Neuron (in vitro differentiated cells): ENCODE results near the gene SNX2.

Experiments used
- H2AFZ ChIP-seq: one replicate; pipeline ENCODE4 v1.6.1; 2013; ENCODE audit warnings: low read depth, mild to moderate bottlenecking, inconsistent platforms, low read length, moderate library complexity
- H3K27me3 ChIP-seq: one replicate; pipeline ENCODE4 v1.6.1; 2013; ENCODE audit warnings: low read length; ENCODE audit not compliant: insufficient read depth
- H3K36me3 ChIP-seq: one replicate; pipeline ENCODE4 v1.6.1; 2013; ENCODE audit warnings: low read length; ENCODE audit not compliant: insufficient read depth
- H3K4me1 ChIP-seq: one replicate; pipeline ENCODE4 v1.6.1; 2013; ENCODE audit warnings: low read length; ENCODE audit not compliant: insufficient read depth
- H3K4me3 ChIP-seq: 2 replicates; pipeline ENCODE4 v1.5.1; 2013; ENCODE audit warnings: mild to moderate bottlenecking, low read length, moderate library complexity
- H3K9me3 ChIP-seq: one replicate; pipeline ENCODE4 v1.6.1; 2013; ENCODE audit warnings: low read length

Gene SNX2

GRCh38 chr5:122779451-122779850 lies 4.6 kb downstream of the SNX2 start:
- Histone ChIP-seq H3K9me3 (peaks cover 3% of the 10 kb centered on the region), H3K36me3 (peaks cover 2% of the 10 kb centered on the region), H3K4me3 (no peak overlapping the region), H3K27me3 (no peaks in the 10 kb centered on the region), H3K4me1 (peaks cover 13% of the 10 kb centered on the region), H2AFZ (no peak overlapping the region)

GRCh38 chr5:122780296-122780695 lies 5.4 kb downstream of the SNX2 start:
- H3K27me3 ChIP-seq = no peaks in the 10 kb centered on the region
- H3K36me3 ChIP-seq = peaks cover 2% of the 10 kb centered on the region
- H3K4me3 ChIP-seq = no peak overlapping the region
- no peak overlapping the region for H2AFZ ChIP-seq
- H3K9me3 ChIP-seq = peaks cover 3% of the 10 kb centered on the region
- peaks cover 13% of the 10 kb centered on the region for H3K4me1 ChIP-seq

DNA sequence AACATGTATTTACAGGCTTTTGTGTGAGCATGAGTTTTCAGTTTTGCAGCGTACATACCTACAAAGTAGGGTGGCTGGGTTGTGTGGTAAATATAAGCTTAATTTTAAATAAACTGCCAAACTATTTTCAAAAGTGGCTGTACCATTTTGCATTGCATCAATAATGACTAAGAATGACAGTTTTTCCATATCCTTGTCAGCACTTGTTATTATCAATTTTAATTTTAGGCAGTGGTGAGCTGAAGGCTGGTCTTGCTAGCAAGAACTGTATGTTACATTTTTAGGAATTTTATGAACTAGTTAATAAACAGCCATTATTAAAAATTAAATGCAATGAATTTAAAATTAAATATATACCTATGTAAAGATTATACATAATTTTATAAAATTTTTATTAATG lies 6.6 kb downstream of the SNX2 start:
- H3K4me1 ChIP-seq = peaks cover 9% of the 10 kb centered on the region
- peaks cover 2% of the 10 kb centered on the region for H3K36me3 ChIP-seq
- H2AFZ ChIP-seq = no peak overlapping the region
- H3K9me3 ChIP-seq = peaks cover 3% of the 10 kb centered on the region
- no peaks in the 10 kb centered on the region for H3K27me3 ChIP-seq
- no peak overlapping the region for H3K4me3 ChIP-seq

DNA sequence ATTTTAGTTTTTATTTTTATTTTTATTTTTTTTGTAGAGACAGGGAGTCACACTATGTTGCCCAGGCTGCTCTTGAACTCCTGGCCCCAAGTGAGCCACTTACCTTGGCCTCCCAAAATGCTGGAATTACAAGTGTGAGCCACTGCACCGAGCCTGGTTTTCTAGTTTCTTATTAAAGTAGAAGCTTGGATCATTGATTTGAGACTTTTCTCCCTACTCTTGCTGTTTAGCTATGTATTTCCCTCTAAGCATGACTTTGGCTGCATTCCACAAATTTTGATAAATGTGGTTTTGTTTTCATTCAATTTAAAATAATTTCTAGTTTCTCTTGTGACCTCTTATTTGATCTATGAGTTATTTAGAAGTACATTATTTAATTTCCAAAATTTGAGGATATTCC lies 10.4 kb downstream of the SNX2 start:
- Histone ChIP-seq H2AFZ (no peak overlapping the region), H3K36me3 (peaks cover 2% of the 10 kb centered on the region), H3K4me1 (no peaks in the 10 kb centered on the region), H3K9me3 (no peaks in the 10 kb centered on the region), H3K27me3 (no peaks in the 10 kb centered on the region), H3K4me3 (no peak overlapping the region)

- Histone ChIP-seq H3K9me3 (no peaks in the 10 kb centered on the region), H3K27me3 (no peaks in the 10 kb centered on the region), H3K4me3 (no peak overlapping the region), H2AFZ (no peak overlapping the region), H3K36me3 (no peaks in the 10 kb centered on the region), H3K4me1 (no peaks in the 10 kb centered on the region)
These were observed 13.5 kb downstream of the SNX2 start for GRCh38 chr5:122788371-122788770.

GRCh38 chr5:122788996-122789395 lies 14.1 kb downstream of the SNX2 start:
- no peaks in the 10 kb centered on the region for H3K36me3 ChIP-seq
- H3K27me3 ChIP-seq = no peaks in the 10 kb centered on the region
- no peaks in the 10 kb centered on the region for H3K4me1 ChIP-seq
- H3K9me3 ChIP-seq = no peaks in the 10 kb centered on the region
- no peak overlapping the region for H2AFZ ChIP-seq
- H3K4me3 ChIP-seq = no peak overlapping the region

GRCh38 chr5:122789461-122790171 lies 14.7 kb downstream of the SNX2 start:
- no peak overlapping the region for H3K4me3 ChIP-seq
- H2AFZ ChIP-seq = no peak overlapping the region
- no peaks in the 10 kb centered on the region for H3K4me1 ChIP-seq
- no peaks in the 10 kb centered on the region for H3K27me3 ChIP-seq
- H3K36me3 ChIP-seq = no peaks in the 10 kb centered on the region
- H3K9me3 ChIP-seq = no peaks in the 10 kb centered on the region

- H3K4me3 ChIP-seq = no peak overlapping the region
- H3K9me3 ChIP-seq = peaks cover 1% of the 10 kb centered on the region
- H3K36me3 ChIP-seq = no peaks in the 10 kb centered on the region
- no peaks in the 10 kb centered on the region for H3K27me3 ChIP-seq
- H2AFZ ChIP-seq = no peak overlapping the region
- no peaks in the 10 kb centered on the region for H3K4me1 ChIP-seq
These were observed 15.6 kb downstream of the SNX2 start for GRCh38 chr5:122790354-122791103.

DNA sequence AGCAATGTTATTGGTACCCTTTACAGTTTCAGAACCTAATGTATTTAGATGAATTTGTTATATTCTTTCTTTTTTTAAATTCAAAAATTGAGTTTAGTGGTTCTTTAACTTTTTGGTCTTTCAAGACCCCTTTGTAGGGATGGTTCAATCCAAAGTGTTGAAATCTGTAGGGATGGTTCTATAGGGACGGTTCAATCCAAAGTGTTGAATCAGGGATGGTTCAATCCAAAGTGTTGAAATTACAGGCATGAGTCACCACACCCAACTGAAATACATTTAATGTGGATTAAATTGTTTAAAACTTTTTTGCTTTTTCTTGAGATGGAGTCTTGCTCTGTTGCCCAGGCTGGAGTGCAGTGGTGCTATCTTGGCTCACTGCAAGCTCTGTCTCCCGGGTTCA lies 30.6 kb downstream of the SNX2 start:
- H3K36me3 ChIP-seq = peaks cover 41% of the 10 kb centered on the region
- no peaks in the 10 kb centered on the region for H3K27me3 ChIP-seq
- no peak overlapping the region for H2AFZ ChIP-seq
- peaks cover 16% of the 10 kb centered on the region for H3K4me1 ChIP-seq
- no peaks in the 10 kb centered on the region for H3K9me3 ChIP-seq
- H3K4me3 ChIP-seq = no peak overlapping the region

GRCh38 chr5:122810405-122810804 lies 35.5 kb downstream of the SNX2 start:
- Histone ChIP-seq H3K27me3 (no peaks in the 10 kb centered on the region), H2AFZ (no peak overlapping the region)

DNA sequence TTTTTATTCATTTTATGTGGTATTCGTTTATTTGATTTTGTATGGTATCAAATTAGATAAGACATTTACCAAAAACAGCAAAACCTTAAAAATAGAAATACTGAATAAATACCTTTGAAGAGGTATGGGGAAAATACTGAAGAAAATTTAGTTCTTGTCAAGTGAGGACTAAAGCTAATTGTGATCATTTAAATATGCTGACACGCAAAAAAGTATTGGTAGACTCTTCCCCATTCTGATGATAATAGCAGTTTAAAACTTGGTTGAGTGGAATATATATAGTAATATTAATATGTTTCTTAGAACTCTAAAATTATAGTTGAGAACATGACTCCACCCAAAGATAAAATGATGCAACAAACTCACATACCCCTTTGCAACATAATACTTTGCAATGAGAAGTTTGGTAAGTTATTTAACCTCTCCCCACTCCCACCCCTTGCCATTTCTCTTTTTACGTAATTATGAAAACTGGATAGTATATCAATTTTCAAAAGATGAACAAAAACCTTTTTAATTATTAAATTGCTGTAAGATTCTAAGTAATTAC lies 40.4 kb downstream of the SNX2 start:
- H3K27me3 ChIP-seq = no peaks in the 10 kb centered on the region
- no peaks in the 10 kb centered on the region for H3K9me3 ChIP-seq
- no peak overlapping the region for H3K4me3 ChIP-seq
- H2AFZ ChIP-seq = no peak overlapping the region
- H3K36me3 ChIP-seq = peaks cover 21% of the 10 kb centered on the region
- H3K4me1 ChIP-seq = peaks cover 15% of the 10 kb centered on the region

More at GRCh38 chr5:122810405-122810804, 35.5 kb downstream of the SNX2 start:
- Histone ChIP-seq H3K9me3 (no peaks in the 10 kb centered on the region), H3K4me3 (no peak overlapping the region), H3K4me1 (peaks cover 9% of the 10 kb centered on the region), H3K36me3 (peaks cover 22% of the 10 kb centered on the region)

DNA sequence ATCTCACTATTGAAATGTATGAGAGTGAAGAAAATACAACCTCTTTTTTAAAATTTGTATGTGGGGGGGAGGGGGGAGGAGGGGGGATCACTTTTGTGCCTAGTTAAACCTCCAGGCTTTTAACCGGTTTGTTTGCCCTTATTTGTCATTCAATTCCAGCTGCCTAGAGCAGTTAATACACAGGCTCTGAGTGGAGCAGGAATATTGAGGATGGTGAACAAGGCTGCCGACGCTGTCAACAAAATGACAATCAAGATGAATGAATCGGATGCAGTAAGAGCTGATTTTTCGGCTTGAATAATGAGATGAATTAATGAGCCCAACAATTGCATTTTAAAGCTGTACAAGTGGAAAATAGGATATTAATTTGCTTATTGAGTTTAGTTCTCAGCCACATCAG lies 41.9 kb downstream of the SNX2 start:
- H3K9me3 ChIP-seq = no peaks in the 10 kb centered on the region
- no peaks in the 10 kb centered on the region for H3K27me3 ChIP-seq
- H3K36me3 ChIP-seq = peaks cover 32% of the 10 kb centered on the region
- peaks cover 12% of the 10 kb centered on the region for H3K4me1 ChIP-seq
- H2AFZ ChIP-seq = no peak overlapping the region
- H3K4me3 ChIP-seq = no peak overlapping the region

DNA sequence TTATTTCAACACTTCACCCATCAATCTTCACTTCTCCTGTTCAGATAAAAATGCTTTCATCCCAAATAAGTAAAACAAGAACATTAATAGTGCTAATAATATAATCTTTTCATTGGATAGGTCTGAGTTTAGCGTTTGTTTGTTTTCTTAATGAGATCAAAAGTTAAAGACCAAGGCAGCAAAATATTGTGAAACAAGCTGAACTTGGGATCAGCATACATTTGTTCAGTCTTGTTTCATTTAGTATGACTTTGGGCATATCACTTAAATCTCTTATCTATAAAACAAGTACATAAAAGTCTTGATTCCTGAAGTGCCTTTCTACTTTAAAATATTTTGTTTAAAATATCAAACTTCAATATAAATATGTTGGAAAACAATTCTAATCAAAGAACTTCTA lies 57.1 kb downstream of the SNX2 start:
- H2AFZ ChIP-seq = no peak overlapping the region
- H3K4me3 ChIP-seq = no peak overlapping the region
- no peaks in the 10 kb centered on the region for H3K27me3 ChIP-seq
- no peaks in the 10 kb centered on the region for H3K9me3 ChIP-seq
- peaks cover 16% of the 10 kb centered on the region for H3K36me3 ChIP-seq
- H3K4me1 ChIP-seq = no peaks in the 10 kb centered on the region
